ENCODE data around the gene SLC25A53. TPM values are rescaled to one million over a fixed set of nuclear protein-coding genes. Genes with fewer than 3 reads are reported as not detected.

SLC25A53 gene
- polyA plus RNA-seq, 1 donor (not counting 4 experiments of a cell fraction or from before 2014, with no cell fraction given), result 2.7 TPM

DNA sequence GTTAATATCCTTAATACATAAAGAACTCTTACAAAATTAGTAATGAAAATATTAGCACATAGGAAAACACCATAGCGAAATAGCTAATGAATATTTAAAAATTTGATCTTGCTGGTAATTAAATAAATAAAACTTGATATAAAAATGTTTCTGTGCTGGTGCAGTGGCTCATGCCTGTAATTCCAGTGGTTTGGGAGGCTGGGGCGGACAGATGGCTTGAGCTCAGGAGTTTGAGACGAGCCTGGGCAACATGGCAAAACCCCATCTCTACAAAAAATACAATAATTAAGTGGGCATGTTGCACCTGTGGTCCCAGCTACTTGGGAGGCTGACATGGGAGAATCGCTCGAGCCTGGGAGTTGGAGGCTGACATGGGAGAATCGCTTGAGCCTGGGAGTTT is 17.0 kb upstream of the SLC25A53 start:
- no peak overlapping the region for H3K4me2 ChIP-seq (ENCODE audit: control insufficient read depth, extremely low read depth, insufficient read depth, low read depth, low read length)
- H3K27me3 ChIP-seq (ENCODE audit: control insufficient read depth, extremely low read depth, insufficient read depth, low read length), result no peaks in the 10 kb centered on the region
- H3K36me3 ChIP-seq (ENCODE audit: control insufficient read depth in 2 of 2, extremely low read depth in 1 of 2, insufficient read depth in 2 of 2, low read length in 2 of 2), result peaks cover 0 to 1% of the 10 kb centered on the region in 2 experiments
- H3K9me1 ChIP-seq (ENCODE audit: control insufficient read depth, extremely low read depth, insufficient read depth, low read length), result no peaks in the 10 kb centered on the region
- no peak overlapping the region for H3K9ac ChIP-seq (ENCODE audit: control insufficient read depth, extremely low read depth, insufficient read depth, low read length)
- dilution Hi-C loops (cut with MboI; ENCODE audit: extremely low pct_ligation_motif_present, low sequenced_read_pairs), result no loop called here
- TF ChIP-seq, protein P1, sequence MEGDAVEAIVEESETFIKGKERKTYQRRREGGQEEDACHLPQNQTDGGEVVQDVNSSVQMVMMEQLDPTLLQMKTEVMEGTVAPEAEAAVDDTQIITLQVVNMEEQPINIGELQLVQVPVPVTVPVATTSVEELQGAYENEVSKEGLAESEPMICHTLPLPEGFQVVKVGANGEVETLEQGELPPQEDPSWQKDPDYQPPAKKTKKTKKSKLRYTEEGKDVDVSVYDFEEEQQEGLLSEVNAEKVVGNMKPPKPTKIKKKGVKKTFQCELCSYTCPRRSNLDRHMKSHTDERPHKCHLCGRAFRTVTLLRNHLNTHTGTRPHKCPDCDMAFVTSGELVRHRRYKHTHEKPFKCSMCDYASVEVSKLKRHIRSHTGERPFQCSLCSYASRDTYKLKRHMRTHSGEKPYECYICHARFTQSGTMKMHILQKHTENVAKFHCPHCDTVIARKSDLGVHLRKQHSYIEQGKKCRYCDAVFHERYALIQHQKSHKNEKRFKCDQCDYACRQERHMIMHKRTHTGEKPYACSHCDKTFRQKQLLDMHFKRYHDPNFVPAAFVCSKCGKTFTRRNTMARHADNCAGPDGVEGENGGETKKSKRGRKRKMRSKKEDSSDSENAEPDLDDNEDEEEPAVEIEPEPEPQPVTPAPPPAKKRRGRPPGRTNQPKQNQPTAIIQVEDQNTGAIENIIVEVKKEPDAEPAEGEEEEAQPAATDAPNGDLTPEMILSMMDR (optimal IDR thresholded peaks at IDR 0.05 in 1 of 3, IDR thresholded peaks at IDR 0.05 in 1 of 3, conservative IDR thresholded peaks at IDR 0.05 in 1 of 3; ENCODE audit: extremely low read depth in 1 of 3, insufficient read depth in 2 of 3, low read length in 3 of 3), result no peak
- TF ChIP-seq EZH2 (IDR thresholded peaks at IDR 0.05; ENCODE audit: low read length), result no peak
- H3K4me3 ChIP-seq (ENCODE audit: control insufficient read depth in 2 of 3, extremely low read depth in 1 of 3, insufficient read depth in 2 of 3, low read depth in 1 of 3, low read length in 3 of 3), result no peak overlapping the region
- DNase-seq (ENCODE audit: low read depth, low spot score), result no peak
- H3K9me3 ChIP-seq (ENCODE audit: control insufficient read depth, low read depth, low read length), result no peaks in the 10 kb centered on the region
- no peak for FAIRE-seq
- peaks cover 37% of the 10 kb centered on the region for H3K79me2 ChIP-seq (ENCODE audit: control insufficient read depth, insufficient read depth, low read length)
- no peaks in the 10 kb centered on the region for H4K20me1 ChIP-seq (ENCODE audit: control insufficient read depth, extremely low read depth, insufficient read depth, low read length)
- H3K4me1 ChIP-seq (ENCODE audit: control insufficient read depth, extremely low read depth, insufficient read depth, low read length), result no peaks in the 10 kb centered on the region
- H2AFZ ChIP-seq (ENCODE audit: control insufficient read depth, low read length), result no peak overlapping the region
- H3K27ac ChIP-seq (ENCODE audit: control insufficient read depth, insufficient read depth, low read length), result no peak overlapping the region

DNA sequence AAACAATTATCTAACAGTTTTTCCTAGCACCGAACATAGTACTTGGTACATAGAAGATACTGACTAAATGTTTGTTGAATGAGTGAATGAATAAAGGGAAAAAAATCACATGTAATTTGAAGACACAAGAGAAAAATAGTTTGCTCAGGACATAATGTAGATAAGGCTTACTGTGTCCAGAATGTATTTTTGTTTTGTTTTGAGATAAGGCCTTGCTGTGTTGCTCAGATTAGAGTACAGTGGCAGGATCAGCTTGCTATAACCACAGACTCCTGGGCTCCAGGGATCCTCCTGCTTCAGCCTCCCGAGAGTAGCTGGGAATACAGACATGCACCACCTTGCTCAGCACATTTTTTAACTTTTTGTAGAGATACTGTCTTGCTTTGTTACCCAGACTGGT is 16.0 kb upstream of the SLC25A53 start:
- no peak overlapping the region for H2AFZ ChIP-seq (ENCODE audit: control insufficient read depth, low read length)
- dilution Hi-C loops (cut with MboI; ENCODE audit: extremely low pct_ligation_motif_present, low sequenced_read_pairs), result no loop called here
- no peak overlapping the region for H3K27ac ChIP-seq (ENCODE audit: control insufficient read depth, insufficient read depth, low read length)
- peaks cover 40% of the 10 kb centered on the region for H3K79me2 ChIP-seq (ENCODE audit: control insufficient read depth, insufficient read depth, low read length)
- no peak for FAIRE-seq
- no peaks in the 10 kb centered on the region for H3K9me1 ChIP-seq (ENCODE audit: control insufficient read depth, extremely low read depth, insufficient read depth, low read length)
- no peaks in the 10 kb centered on the region for H3K4me1 ChIP-seq (ENCODE audit: control insufficient read depth, extremely low read depth, insufficient read depth, low read length)
- no peak overlapping the region for H3K4me3 ChIP-seq (ENCODE audit: control insufficient read depth in 2 of 3, extremely low read depth in 1 of 3, insufficient read depth in 2 of 3, low read depth in 1 of 3, low read length in 3 of 3)
- no peak overlapping the region for H3K4me2 ChIP-seq (ENCODE audit: control insufficient read depth, extremely low read depth, insufficient read depth, low read depth, low read length)
- H4K20me1 ChIP-seq (ENCODE audit: control insufficient read depth, extremely low read depth, insufficient read depth, low read length), result no peaks in the 10 kb centered on the region
- no peaks in the 10 kb centered on the region for H3K36me3 ChIP-seq (ENCODE audit: control insufficient read depth in 2 of 2, extremely low read depth in 1 of 2, insufficient read depth in 2 of 2, low read length in 2 of 2)
- H3K27me3 ChIP-seq (ENCODE audit: control insufficient read depth, extremely low read depth, insufficient read depth, low read length), result no peaks in the 10 kb centered on the region
- H3K9me3 ChIP-seq (ENCODE audit: control insufficient read depth, low read depth, low read length), result no peaks in the 10 kb centered on the region
- no peak overlapping the region for H3K9ac ChIP-seq (ENCODE audit: control insufficient read depth, extremely low read depth, insufficient read depth, low read length)
- no peak for TF ChIP-seq EZH2 (IDR thresholded peaks at IDR 0.05; ENCODE audit: low read length)
- TF ChIP-seq, protein P1 (optimal IDR thresholded peaks at IDR 0.05 in 1 of 3, IDR thresholded peaks at IDR 0.05 in 1 of 3, conservative IDR thresholded peaks at IDR 0.05 in 1 of 3; ENCODE audit: extremely low read depth in 1 of 3, insufficient read depth in 2 of 3, low read length in 3 of 3), result no peak
- no peak for DNase-seq (ENCODE audit: low read depth, low spot score)

Data from keratinocyte (primary cell).